OCI-LY7 (cell line): Measurements from ENCODE around the gene MTF1. TPM values are rescaled to one million over a fixed set of nuclear protein-coding genes. Genes with fewer than 3 reads are reported as not detected.

ENCODE experiments used
- BruUV-seq: library from RNA; stranded (reverse); fragments of 400-500 nt; replicated peaks from 2 replicates; lab custom pipeline; 2021; lab: Mats Ljungman, UMichigan
- CTCF ChIA-PET: fragments of 300-600 bp; sonication (Branson Sonifier 250); formaldehyde crosslinking; loops from one replicate; lab custom pipeline; 2022; ENCODE audit warnings: antibody characterized with exemption; ENCODE audit not compliant: unreplicated experiment; lab: Charles Lee
- POLR2A ChIA-PET: fragments of 300-600 bp; sonication (Branson Sonifier 250); formaldehyde crosslinking; loops from one replicate; lab custom pipeline; 2022; ENCODE audit warnings: antibody characterized with exemption; lab: Charles Lee
- DNase-seq: peaks from one replicate; pipeline ENCODE4 v3.0.0-alpha.2; 2015; ENCODE audit warnings: low spot score
- H2AFZ ChIP-seq: fragments of 200-600 bp; sonication (generic), shearing (Covaris generic); 2 replicates; pipeline ENCODE4 v1.6.1; 2014; ENCODE audit warnings: mild to moderate bottlenecking, antibody characterized with exemption, low read length, moderate library complexity
- H3K27ac ChIP-seq: fragments of 200-600 bp; sonication (generic); 2 replicates; pipeline ENCODE4 v1.5.1; 2014; ENCODE audit warnings: mixed run types, low read depth, mild to moderate bottlenecking, moderate library complexity, low read length, inconsistent platforms; ENCODE audit not compliant: poor library complexity, severe bottlenecking
- H3K36me3 ChIP-seq: fragments of 200-600 bp; sonication (generic); 2 replicates; pipeline ENCODE4 v1.6.1; 2014; ENCODE audit warnings: mild to moderate bottlenecking, antibody characterized with exemption, low read length, moderate library complexity, mixed read lengths; ENCODE audit not compliant: insufficient read depth
- H3K4me1 ChIP-seq: fragments of 200-600 bp; sonication (generic); 2 replicates; pipeline ENCODE4 v1.5.1; 2014; ENCODE audit warnings: mild to moderate bottlenecking, low read length; ENCODE audit not compliant: insufficient read depth, poor library complexity, severe bottlenecking
- H3K4me2 ChIP-seq: fragments of 200-600 bp; sonication (generic); 2 replicates; pipeline ENCODE4 v1.6.1; 2014; ENCODE audit warnings: mild to moderate bottlenecking, low read length
- H3K4me3 ChIP-seq: fragments of 200-600 bp; sonication (generic); 2 replicates; pipeline ENCODE4 v1.5.1; 2014; ENCODE audit warnings: mild to moderate bottlenecking, low read depth, low read length; ENCODE audit not compliant: poor library complexity, severe bottlenecking
- H3K79me2 ChIP-seq: fragments of 200-600 bp; sonication (generic); 2 replicates; pipeline ENCODE4 v1.6.1; 2016; ENCODE audit warnings: low read depth, mild to moderate bottlenecking, low read length, moderate library complexity, mixed read lengths; ENCODE audit not compliant: insufficient read depth
- H3K9me2 ChIP-seq: fragments of 200-600 bp; sonication (generic); 2 replicates; pipeline ENCODE4 v1.6.1; 2016; ENCODE audit warnings: mild to moderate bottlenecking, low read length, mixed read lengths; ENCODE audit not compliant: insufficient read depth
- H3K9me3 ChIP-seq: fragments of 200-600 bp; sonication (generic); 2 replicates; pipeline ENCODE4 v1.6.1; 2014; ENCODE audit warnings: mild to moderate bottlenecking, mixed run types, low read length, mixed read lengths
- H4K20me1 ChIP-seq: fragments of 200-600 bp; sonication (generic); 2 replicates; pipeline ENCODE4 v1.6.1; 2014; ENCODE audit warnings: mild to moderate bottlenecking, antibody characterized with exemption, low read length, moderate library complexity, mixed read lengths; ENCODE audit not compliant: insufficient read depth
- CTCF ChIP-seq: fragments of 200-600 bp; sonication (generic); conservative IDR thresholded peaks from 2 replicates; pipeline ENCODE4 v1.5.1; 2014; ENCODE audit warnings: mild to moderate bottlenecking, antibody characterized with exemption, low read length, moderate library complexity, mixed read lengths
- EZH2phosphoT487 ChIP-seq: fragments of 200-600 bp; sonication (generic); IDR thresholded peaks from 2 replicates; pipeline ENCODE4 v1.6.1; 2018; ENCODE audit warnings: low read depth, borderline replicate concordance, mild to moderate bottlenecking, mixed run types, antibody characterized with exemption, low read length, moderate library complexity, mixed read lengths
- intact Hi-C: fragments of 100-400 bp; cut with micrococcal nuclease; formaldehyde crosslinking; loops from one replicate; pipeline ENCODE4 v1.10.0; 2022; ENCODE audit not compliant: unreplicated experiment
- total RNA-seq, 2 experiments: library from RNA; depleted of rRNA in 1 of 2; stranded (reverse); fragments of >200 nt in 1 of 2; shearing (Covaris generic) in 1 of 2; gene quantifications; 2 replicates each; pipeline ENCODE4 v1.2.3, GENCODE V29; 2014 to 2022

Gene MTF1
- total RNA-seq, 2 experiments from 2014 or later: 1.8 to 16.5 TPM

GRCh38 chr1:37853157-37853556 is 6.2 kb downstream of the MTF1 start:
- peaks cover 22% of the 10 kb centered on the region for H3K4me1 ChIP-seq
- no peak overlapping the region for H3K4me3 ChIP-seq
- BruUV-seq: no TSS peak
- H3K4me2 ChIP-seq: no peak overlapping the region
- TF ChIP-seq EZH2phosphoT487: no peak
- TF ChIP-seq CTCF: no peak
- H2AFZ ChIP-seq: no peak overlapping the region
- no peak for DNase-seq
- H3K9me3 ChIP-seq: no peaks in the 10 kb centered on the region
- CTCF ChIA-PET: no interaction called here
- no peaks in the 10 kb centered on the region for H3K9me2 ChIP-seq
- H3K36me3 ChIP-seq: peaks cover 52% of the 10 kb centered on the region
- H3K27ac ChIP-seq: no peak overlapping the region
- intact Hi-C loops: no loop called here
- POLR2A ChIA-PET: interaction anchor here (0.6 to 0.7 kb wide), 2 partner anchors 8 to 1499 kb away, joined by 3 to 8 read pairs; no protein-coding TSS in a partner anchor
- peaks cover 55% of the 10 kb centered on the region; the same call in 1 of the 2 replicates for H3K79me2 ChIP-seq
- H4K20me1 ChIP-seq: peaks cover 6% of the 10 kb centered on the region; the same call in 1 of the 2 replicates

GRCh38 chr1:37851782-37852210 is 7.6 kb downstream of the MTF1 start:
- CTCF ChIA-PET: interaction anchor here (1.0 kb wide), 1 partner anchor 8 kb away, joined by 4 read pairs; no protein-coding TSS in a partner anchor
- 0 out of 2 replicates have a peak, but pooled peaks cover 3% of the 10 kb centered on the region for H4K20me1 ChIP-seq
- DNase-seq: peak; percentile 13
- intact Hi-C loops: no loop called here
- H2AFZ ChIP-seq: no peak overlapping the region
- no TSS peak for BruUV-seq
- H3K9me2 ChIP-seq: no peaks in the 10 kb centered on the region
- peak overlapping the region; percentile 18 for H3K27ac ChIP-seq
- H3K79me2 ChIP-seq: peaks cover 56% of the 10 kb centered on the region; the same call in 1 of the 2 replicates
- peaks cover 18% of the 10 kb centered on the region for H3K4me1 ChIP-seq
- POLR2A ChIA-PET: interaction anchor here (0.7 to 1.6 kb wide), 3 partner anchors 8 to 1142 kb away, joined by 3 to 9 read pairs (median 4); partner anchors contain the start of gene MTF1
- 0 out of 2 replicates have a peak overlapping the region, but pooled peaks have one; percentile 1 for H3K4me2 ChIP-seq
- H3K4me3 ChIP-seq: no peak overlapping the region
- peaks cover 57% of the 10 kb centered on the region for H3K36me3 ChIP-seq
- TF ChIP-seq CTCF (no peak), EZH2phosphoT487 (no peak)
- no peaks in the 10 kb centered on the region for H3K9me3 ChIP-seq

- no peaks in the 10 kb centered on the region for H3K9me3 ChIP-seq
- BruUV-seq: no TSS peak
- H3K36me3 ChIP-seq: peaks cover 59% of the 10 kb centered on the region
- ChIA-PET CTCF (interaction anchor here (1.0 kb wide), 1 partner anchor 9 kb away, joined by 4 read pairs; no protein-coding TSS in a partner anchor), POLR2A (interaction anchor here (0.7 to 1.6 kb wide), 5 partner anchors 9 to 1143 kb away, joined by 3 to 9 read pairs (median 3); partner anchors contain the start of gene MTF1)
- peaks cover 23% of the 10 kb centered on the region for H3K4me1 ChIP-seq
- H4K20me1 ChIP-seq: 0 out of 2 replicates have a peak, but pooled peaks cover 3% of the 10 kb centered on the region
- no peak for TF ChIP-seq EZH2phosphoT487
- TF ChIP-seq CTCF: no peak
- H3K4me2 ChIP-seq: 0 out of 2 replicates have a peak overlapping the region, but pooled peaks have one; percentile 1
- no peaks in the 10 kb centered on the region for H3K9me2 ChIP-seq
- peak overlapping the region; percentile 18 for H3K27ac ChIP-seq
- H3K4me3 ChIP-seq: no peak overlapping the region
- H3K79me2 ChIP-seq: peaks cover 61% of the 10 kb centered on the region; the same call in 1 of the 2 replicates
- intact Hi-C loops: no loop called here
- DNase-seq: no peak
- no peak overlapping the region for H2AFZ ChIP-seq
Observed at GRCh38 chr1:37851262-37851661, 8.1 kb downstream of the MTF1 start.
